ENCODE measurements around the gene SLC10A1. TPM values are rescaled to one million over a fixed set of nuclear protein-coding genes. Genes with fewer than 3 reads are reported as not detected.

SLC10A1 gene
- total and polyA plus RNA-seq, 8 donors: 0.14 to 0.40 (median 0.22) TPM; not detected in 2

GRCh38 chr14:69812711-69813110 is 15.7 kb upstream of the SLC10A1 start:
- no peak for TF ChIP-seq CTCF (IDR thresholded peaks at IDR 0.05)
- no peaks in the 10 kb centered on the region for H3K9me3 ChIP-seq
- intact Hi-C loops (cut with DNase I): loop anchor here in 1 of 2 donors (10.0 kb wide), 1 partner anchor 212 kb away; no protein-coding TSS in a partner anchor

GRCh38 chr14:69811868-69812252 is 14.8 kb upstream of the SLC10A1 start:
- no peaks in the 10 kb centered on the region for H3K9me3 ChIP-seq
- H3K4me1 ChIP-seq: no peaks in the 10 kb centered on the region
- no peak for TF ChIP-seq CTCF (IDR thresholded peaks at IDR 0.05)
- intact Hi-C loops (cut with DNase I): loop anchor here in 1 of 2 donors (10.0 kb wide), 1 partner anchor 213 kb away; no protein-coding TSS in a partner anchor
- H3K4me3 ChIP-seq: no peak overlapping the region
- no peak for DNase-seq
- H3K27me3 ChIP-seq: peaks cover 0 to 18% of the 10 kb centered on the region in 2 donors
- no peak for ATAC-seq
- no peaks in the 10 kb centered on the region for H3K36me3 ChIP-seq
- no peak overlapping the region for H3K27ac ChIP-seq

More at GRCh38 chr14:69812711-69813110, 15.7 kb upstream of the SLC10A1 start:
- peaks cover 0 to 27% of the 10 kb centered on the region in 2 donors for H3K27me3 ChIP-seq
- DNase-seq (no peak), ATAC-seq (no peak)
- no peaks in the 10 kb centered on the region for H3K4me1 ChIP-seq
- H3K4me3 ChIP-seq: no peak overlapping the region
- no peaks in the 10 kb centered on the region for H3K36me3 ChIP-seq
- H3K27ac ChIP-seq: no peak overlapping the region

- Histone ChIP-seq H3K27ac (no peak overlapping the region), H3K4me3 (no peak overlapping the region), H3K27me3 (peaks cover 0 to 13% of the 10 kb centered on the region in 2 donors), H3K4me1 (no peaks in the 10 kb centered on the region), H3K9me3 (no peaks in the 10 kb centered on the region), H3K36me3 (no peaks in the 10 kb centered on the region)
- no peak for TF ChIP-seq CTCF (IDR thresholded peaks at IDR 0.05)
- intact Hi-C loops (cut with DNase I): loop anchor here in 1 of 2 donors (10.0 kb wide), 1 partner anchor 213 kb away; no protein-coding TSS in a partner anchor
- no peak for ATAC-seq
- no peak for DNase-seq
Measured at GRCh38 chr14:69811227-69811867, 14.3 kb upstream of the SLC10A1 start.

- ATAC-seq (no peak), DNase-seq (no peak)
- Histone ChIP-seq H3K9me3 (no peaks in the 10 kb centered on the region), H3K4me3 (no peak overlapping the region), H3K36me3 (no peaks in the 10 kb centered on the region), H3K4me1 (no peaks in the 10 kb centered on the region), H3K27ac (no peak overlapping the region), H3K27me3 (peaks cover 0 to 7% of the 10 kb centered on the region in 2 donors)
- intact Hi-C loops (cut with DNase I): no loop called here
- TF ChIP-seq CTCF (IDR thresholded peaks at IDR 0.05): no peak
Measured at GRCh38 chr14:69808919-69809808, 12.1 kb upstream of the SLC10A1 start.

GRCh38 chr14:69807192-69807591 is 10.2 kb upstream of the SLC10A1 start:
- peaks cover 0 to under 1% of the 10 kb centered on the region in 2 donors for H3K27me3 ChIP-seq
- TF ChIP-seq CTCF (IDR thresholded peaks at IDR 0.05): no peak
- no peak overlapping the region for H3K27ac ChIP-seq
- no peaks in the 10 kb centered on the region for H3K4me1 ChIP-seq
- intact Hi-C loops (cut with DNase I): no loop called here
- no peaks in the 10 kb centered on the region for H3K9me3 ChIP-seq
- no peaks in the 10 kb centered on the region for H3K36me3 ChIP-seq
- ATAC-seq (no peak), DNase-seq (no peak)
- no peak overlapping the region for H3K4me3 ChIP-seq

All from left lung (tissue), 10 donors.